AG08396 (cell line): ENCODE measurements around the gene MARK3.
A peak's percentile ranks its signal among the peaks of the same experiment; 100 is the strongest.

ENCODE experiments used
- DNase-seq: peaks from one replicate; pipeline ENCODE4 v3.0.0; 2012; ENCODE audit warnings: low spot score, mixed read lengths

MARK3 gene

GRCh38 chr14:103537175-103537990 lies 152.2 kb downstream of the MARK3 start:
- no peak for DNase-seq

- DNase-seq: no peak
Measured at GRCh38 chr14:103538291-103539055, 153.3 kb downstream of the MARK3 start.

GRCh38 chr14:103539056-103539825 lies 154.0 kb downstream of the MARK3 start:
- DNase-seq: no peak

GRCh38 chr14:103540821-103541708 lies 155.8 kb downstream of the MARK3 start:
- no peak for DNase-seq

GRCh38 chr14:103541709-103542604 lies 156.7 kb downstream of the MARK3 start:
- DNase-seq: no peak

- no peak for DNase-seq
Measured at GRCh38 chr14:103542605-103543088, 157.4 kb downstream of the MARK3 start.

GRCh38 chr14:103543140-103543539 lies 157.9 kb downstream of the MARK3 start:
- no peak for DNase-seq

- DNase-seq: no peak
Measured at GRCh38 chr14:103543721-103544387, 158.6 kb downstream of the MARK3 start.

- DNase-seq: no peak
Measured at GRCh38 chr14:103544388-103545218, 159.4 kb downstream of the MARK3 start.

- no peak for DNase-seq
Measured at GRCh38 chr14:103545219-103545914, 160.2 kb downstream of the MARK3 start.

GRCh38 chr14:103545915-103546651 lies 160.9 kb downstream of the MARK3 start:
- DNase-seq: no peak

GRCh38 chr14:103546652-103547454 lies 161.6 kb downstream of the MARK3 start:
- peak; percentile 79 for DNase-seq

GRCh38 chr14:103547455-103547940 lies 162.3 kb downstream of the MARK3 start:
- no peak for DNase-seq

GRCh38 chr14:103547941-103548462 lies 162.8 kb downstream of the MARK3 start:
- no peak for DNase-seq

GRCh38 chr14:103548463-103549351 lies 163.5 kb downstream of the MARK3 start:
- DNase-seq: no peak
